Suprapubic skin (tissue), 4 donors: ENCODE data around the gene IL4R. TPM values are rescaled to one million over a fixed set of nuclear protein-coding genes. Genes with fewer than 3 reads are reported as not detected.
A peak's percentile ranks its signal among the peaks of the same experiment; 100 is the strongest.

Source experiments
- DNase-seq, 2 donors: peaks; one replicate each; pipeline ENCODE4 v3.0.0-alpha.2; 2019; ENCODE audit warnings: low spot score in 2 of 2
- H3K27ac ChIP-seq: fragments of 200-600 bp; sonication (generic); one replicate; pipeline ENCODE4 v1.5.1; 2019
- H3K27me3 ChIP-seq: fragments of 200-600 bp; sonication (generic); one replicate; pipeline ENCODE4 v1.5.1; 2019
- H3K36me3 ChIP-seq: fragments of 200-600 bp; sonication (generic); one replicate; pipeline ENCODE4 v1.5.1; 2019
- H3K4me1 ChIP-seq: fragments of 200-600 bp; sonication (generic); one replicate; pipeline ENCODE4 v1.5.1; 2019
- H3K4me3 ChIP-seq: fragments of 200-600 bp; sonication (generic); one replicate; pipeline ENCODE4 v1.5.1; 2019; ENCODE audit warnings: mild to moderate bottlenecking
- H3K9me3 ChIP-seq: fragments of 200-600 bp; sonication (generic); one replicate; pipeline ENCODE4 v1.5.1; 2019
- EP300 ChIP-seq: sonication (generic); formaldehyde crosslinking; IDR thresholded peaks from one replicate; pipeline ENCODE4 v1.6.1; 2017; ENCODE audit warnings: antibody characterized with exemption
- POLR2A ChIP-seq, 2 donors: fragments of 450-650 bp; IDR thresholded peaks; one replicate each; pipeline ENCODE4 v1.6.1; 2017; ENCODE audit warnings: antibody characterized with exemption in 2 of 2, mild to moderate bottlenecking in 2 of 2, moderate library complexity in 2 of 2
- POLR2AphosphoS5 ChIP-seq, 3 donors: sonication (generic); formaldehyde crosslinking; IDR thresholded peaks; one replicate each; pipeline ENCODE4 v1.6.1; 2017; ENCODE audit warnings: antibody characterized with exemption in 3 of 3
- WGBS: methylation state at CpG from one replicate; pipeline ENCODE4 v1.1.5; 2018; 5-methylcytosine and 5-hydroxymethylcytosine counted together
- total RNA-seq, 4 donors: library from RNA; depleted of rRNA; stranded (reverse); fragments of >200 nt; gene quantifications; one replicate each; pipeline ENCODE4 v1.1.0, GENCODE V29; 2016
- TF ChIP-seq, protein P1 (sequence below), 2 donors: fragments of 200-600 bp in 1 of 2; fragments of 450-650 bp in 1 of 2; sonication (generic) in 1 of 2; IDR thresholded peaks; one replicate each; pipeline ENCODE4 v1.5.1; 2016 to 2019; ENCODE audit warnings: antibody characterized with exemption in 2 of 2, mild to moderate bottlenecking in 1 of 2, moderate library complexity in 1 of 2

Gene IL4R
- total RNA-seq, 4 donors from 2014 or later = 27.2 to 32.8 (median 30.5) TPM

DNA sequence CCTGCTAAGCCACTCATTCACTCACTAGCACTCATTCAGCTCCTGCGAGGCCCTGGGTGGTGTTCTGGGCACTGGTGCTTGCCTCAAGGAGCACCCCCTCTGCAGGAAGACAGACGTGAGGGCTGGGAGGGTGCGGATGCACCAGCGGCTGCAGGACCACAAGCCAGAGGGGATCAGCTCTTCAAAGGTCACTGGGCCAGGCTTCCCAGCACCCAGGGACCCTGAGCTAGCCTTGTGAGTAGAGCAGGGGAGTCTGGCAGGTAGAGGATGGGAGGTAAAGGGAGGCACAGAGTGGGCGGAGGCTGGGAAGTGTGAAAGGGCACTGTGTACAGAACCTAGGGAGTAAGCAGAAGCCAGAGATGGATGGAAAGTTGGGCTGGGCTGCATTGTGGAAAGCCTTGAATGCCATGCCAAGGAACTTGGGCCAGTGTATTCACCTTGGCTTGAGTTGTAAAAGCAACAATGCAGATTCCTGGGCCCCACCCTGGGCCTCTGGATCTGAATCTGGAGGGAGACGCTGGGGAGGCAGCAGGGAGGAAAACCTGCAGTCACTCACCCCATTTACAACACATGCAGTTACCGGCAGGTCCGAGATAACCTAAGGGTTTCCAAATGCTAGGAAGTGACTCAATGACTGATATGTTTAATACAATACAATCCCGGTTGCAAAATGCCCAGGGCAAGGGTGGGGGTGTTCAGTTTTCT lies 1.7 kb downstream of the IL4R start:
- Histone ChIP-seq H3K4me3 (peak overlapping the region; percentile 83), H3K27me3 (no peaks in the 10 kb centered on the region), H3K4me1 (peaks cover 67% of the 10 kb centered on the region), H3K27ac (peak overlapping the region; percentile 95), H3K9me3 (no peaks in the 10 kb centered on the region), H3K36me3 (no peaks in the 10 kb centered on the region)
- 31% methylated on average over 9 of the region's 9 CpGs for WGBS
- TF ChIP-seq POLR2AphosphoS5 (IDR thresholded peaks at IDR 0.05) = peak in 1 of 3 donors; percentile 51
- no peak for TF ChIP-seq EP300
- DNase-seq = peak in 1 of 2 donors; percentile 87

- TF ChIP-seq EP300 (no peak), POLR2A (IDR thresholded peaks at IDR 0.05) (no peak), POLR2AphosphoS5 (IDR thresholded peaks at IDR 0.05) (no peak)
- TF ChIP-seq, protein P1, sequence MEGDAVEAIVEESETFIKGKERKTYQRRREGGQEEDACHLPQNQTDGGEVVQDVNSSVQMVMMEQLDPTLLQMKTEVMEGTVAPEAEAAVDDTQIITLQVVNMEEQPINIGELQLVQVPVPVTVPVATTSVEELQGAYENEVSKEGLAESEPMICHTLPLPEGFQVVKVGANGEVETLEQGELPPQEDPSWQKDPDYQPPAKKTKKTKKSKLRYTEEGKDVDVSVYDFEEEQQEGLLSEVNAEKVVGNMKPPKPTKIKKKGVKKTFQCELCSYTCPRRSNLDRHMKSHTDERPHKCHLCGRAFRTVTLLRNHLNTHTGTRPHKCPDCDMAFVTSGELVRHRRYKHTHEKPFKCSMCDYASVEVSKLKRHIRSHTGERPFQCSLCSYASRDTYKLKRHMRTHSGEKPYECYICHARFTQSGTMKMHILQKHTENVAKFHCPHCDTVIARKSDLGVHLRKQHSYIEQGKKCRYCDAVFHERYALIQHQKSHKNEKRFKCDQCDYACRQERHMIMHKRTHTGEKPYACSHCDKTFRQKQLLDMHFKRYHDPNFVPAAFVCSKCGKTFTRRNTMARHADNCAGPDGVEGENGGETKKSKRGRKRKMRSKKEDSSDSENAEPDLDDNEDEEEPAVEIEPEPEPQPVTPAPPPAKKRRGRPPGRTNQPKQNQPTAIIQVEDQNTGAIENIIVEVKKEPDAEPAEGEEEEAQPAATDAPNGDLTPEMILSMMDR (IDR thresholded peaks at IDR 0.05) = no peak
- DNase-seq = peak; percentile 47 to 57
- 36% methylated on average over 8 of the region's 8 CpGs for WGBS
- no peaks in the 10 kb centered on the region for H3K36me3 ChIP-seq
- no peaks in the 10 kb centered on the region for H3K27me3 ChIP-seq
- peak overlapping the region; percentile 95 for H3K27ac ChIP-seq
- H3K4me3 ChIP-seq = no peak overlapping the region
- H3K9me3 ChIP-seq = no peaks in the 10 kb centered on the region
- peaks cover 72% of the 10 kb centered on the region for H3K4me1 ChIP-seq
These were observed 2.4 kb downstream of the IL4R start for GRCh38 chr16:27316038-27316680.

- TF ChIP-seq, protein P1 (IDR thresholded peaks at IDR 0.05) = no peak
- TF ChIP-seq EP300 (no peak), POLR2A (IDR thresholded peaks at IDR 0.05) (no peak), POLR2AphosphoS5 (IDR thresholded peaks at IDR 0.05) (no peak)
- no peaks in the 10 kb centered on the region for H3K9me3 ChIP-seq
- H3K27me3 ChIP-seq = no peaks in the 10 kb centered on the region
- H3K36me3 ChIP-seq = no peaks in the 10 kb centered on the region
- DNase-seq = peak; percentile 54 to 65
- H3K4me3 ChIP-seq = no peak overlapping the region
- H3K27ac ChIP-seq = peak overlapping the region; percentile 95
- H3K4me1 ChIP-seq = peaks cover 84% of the 10 kb centered on the region
- WGBS = 44% methylated on average over 6 of the region's 7 CpGs
These were observed 3.5 kb downstream of the IL4R start for GRCh38 chr16:27317320-27317719.

DNA sequence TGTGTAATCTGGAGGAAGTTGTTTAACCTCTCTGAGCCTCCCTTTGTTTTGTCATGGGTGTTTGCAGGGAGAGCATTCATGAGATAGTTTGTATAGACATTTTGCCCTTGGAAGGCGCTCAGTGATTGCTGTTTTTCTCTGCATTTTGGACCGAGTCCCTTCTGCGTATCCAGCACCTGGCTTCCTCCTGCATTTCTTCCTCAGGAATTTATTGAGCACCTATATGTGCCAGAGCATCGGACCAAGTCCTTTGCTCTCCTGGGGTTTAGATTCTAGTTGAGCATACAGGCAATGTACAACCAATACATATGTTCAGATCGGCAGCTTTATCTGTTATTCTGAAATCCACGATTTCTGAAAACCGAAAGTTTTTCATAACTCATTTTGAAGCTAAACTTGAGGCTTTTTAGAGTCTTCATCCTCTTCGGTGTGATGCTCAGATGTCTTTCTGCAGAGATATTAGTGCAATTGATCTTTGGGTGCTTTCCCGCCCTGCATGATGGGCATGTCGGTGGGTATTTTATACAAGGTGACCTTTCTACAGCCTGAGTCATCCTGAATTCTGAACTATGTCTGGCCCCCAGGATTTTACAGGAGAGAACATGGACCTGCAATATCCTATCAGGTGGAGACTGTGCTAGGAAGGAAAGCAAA lies 4.1 kb downstream of the IL4R start:
- TF ChIP-seq EP300 (no peak), POLR2A (IDR thresholded peaks at IDR 0.05) (no peak), POLR2AphosphoS5 (IDR thresholded peaks at IDR 0.05) (no peak)
- TF ChIP-seq, protein P1 (IDR thresholded peaks at IDR 0.05) = no peak
- no peaks in the 10 kb centered on the region for H3K36me3 ChIP-seq
- H3K4me3 ChIP-seq = no peak overlapping the region
- 60% methylated on average over 10 of the region's 10 CpGs for WGBS
- no peaks in the 10 kb centered on the region for H3K27me3 ChIP-seq
- H3K9me3 ChIP-seq = no peaks in the 10 kb centered on the region
- peak; percentile 7 to 38 for DNase-seq
- H3K4me1 ChIP-seq = peaks cover 89% of the 10 kb centered on the region
- H3K27ac ChIP-seq = peak overlapping the region; percentile 95

- Histone ChIP-seq H3K27ac (peak overlapping the region; percentile 95), H3K9me3 (no peaks in the 10 kb centered on the region), H3K27me3 (no peaks in the 10 kb centered on the region), H3K36me3 (no peaks in the 10 kb centered on the region), H3K4me1 (peaks cover 87% of the 10 kb centered on the region), H3K4me3 (no peak overlapping the region)
- WGBS = 48% methylated on average over 18 of the region's 18 CpGs
- TF ChIP-seq, protein P1 (IDR thresholded peaks at IDR 0.05) = no peak
- TF ChIP-seq POLR2AphosphoS5 (IDR thresholded peaks at IDR 0.05) = no peak
- no peak for TF ChIP-seq EP300
- TF ChIP-seq POLR2A (IDR thresholded peaks at IDR 0.05) = no peak
- DNase-seq = peak; percentile 81
These were observed 4.8 kb downstream of the IL4R start for GRCh38 chr16:27318392-27319256.
